SK-N-SH (cell line): ENCODE data around the gene CSRP3. TPM values are rescaled to one million over a fixed set of nuclear protein-coding genes. Genes with fewer than 3 reads are reported as not detected.

Source experiments
- CTCF ChIA-PET: fragments of 300-600, 350-600 bp; formaldehyde crosslinking; extraction: SDS; loops from one replicate; lab custom pipeline; 2021; lab: Yijun Ruan, JAX
- POLR2A ChIA-PET: fragments of 350-600 bp; sonication (Branson Sonifier 250); formaldehyde crosslinking; extraction: SDS; loops from one replicate; lab custom pipeline; 2020; ENCODE audit warnings: antibody characterized with exemption, inconsistent platforms; lab: Yijun Ruan, JAX
- DNase-seq: peaks from one replicate; pipeline ENCODE4 v3.0.0; 2012
- H2AFZ ChIP-seq: fragments of 200-600 bp; sonication (generic); 2 replicates; pipeline ENCODE4 v1.8.1; 2016; ENCODE audit warnings: antibody characterized with exemption, mild to moderate bottlenecking, low read depth
- H3F3A ChIP-seq: fragments of 200-600 bp; sonication (generic); replicated peaks from 2 replicates; pipeline ENCODE3; 2016; ENCODE audit warnings: antibody characterized with exemption, mild to moderate bottlenecking; ENCODE audit not compliant: insufficient read depth
- H3K27ac ChIP-seq, 2 experiments: fragments of 200-500 bp in 1 of 2; fragments of 200-600 bp in 1 of 2; sonication (Bioruptor generic) in 1 of 2; sonication (generic), shearing (Covaris generic) in 1 of 2; 2 replicates each; pipeline versions ENCODE4 v1.5.1 to v1.6.1; 2014 to 2016; ENCODE audit warnings: low read depth in 2 of 2, inconsistent platforms in 1 of 2, low read length in 1 of 2, mild to moderate bottlenecking in 1 of 2, mixed read lengths in 1 of 2
- H3K27me3 ChIP-seq: fragments of 200-600 bp; sonication (generic), shearing (Covaris generic); 2 replicates; pipeline ENCODE4 v1.6.1; 2016; ENCODE audit warnings: mixed run types; ENCODE audit not compliant: insufficient read depth
- H3K36me3 ChIP-seq, 2 experiments: fragments of 200-500 bp in 1 of 2; fragments of 200-600 bp in 1 of 2; sonication (Bioruptor generic) in 1 of 2; sonication (generic) in 1 of 2; replicated peaks in 1 of 2; 2 replicates each; pipeline versions ENCODE3 to v1.5.1; 2014 to 2016; ENCODE audit warnings: low read length in 1 of 2, mild to moderate bottlenecking in 1 of 2; ENCODE audit not compliant: insufficient read depth in 2 of 2, control insufficient read depth in 1 of 2
- H3K4me1 ChIP-seq, 2 experiments: fragments of 200-500 bp in 1 of 2; fragments of 200-600 bp in 1 of 2; sonication (Bioruptor generic) in 1 of 2; sonication (generic), shearing (Covaris generic) in 1 of 2; 2 replicates each; pipeline versions ENCODE4 v1.5.1 to v1.6.1; 2014 to 2016; ENCODE audit warnings: low read depth in 1 of 2, low read length in 1 of 2, mixed run types in 1 of 2; ENCODE audit not compliant: insufficient read depth in 2 of 2, control insufficient read depth in 1 of 2
- H3K4me2 ChIP-seq: fragments of 200-600 bp; sonication (generic), shearing (Covaris generic); 2 replicates; pipeline ENCODE4 v1.6.1; 2017; ENCODE audit warnings: mixed run types
- H3K4me3 ChIP-seq, 2 experiments: fragments of 200-500 bp in 1 of 2; fragments of 200-600 bp in 1 of 2; sonication (Bioruptor generic) in 1 of 2; sonication (generic), shearing (Covaris generic) in 1 of 2; 2 replicates each; pipeline versions ENCODE4 v1.5.1 to v1.8.1; 2014 to 2016; ENCODE audit warnings: low read depth in 2 of 2, inconsistent platforms in 1 of 2, low read length in 1 of 2, mild to moderate bottlenecking in 1 of 2, mixed read lengths in 1 of 2, moderate library complexity in 1 of 2
- H3K79me2 ChIP-seq: fragments of 200-600 bp; sonication (generic); 2 replicates; pipeline ENCODE4 v1.8.1; 2017; ENCODE audit warnings: mild to moderate bottlenecking; ENCODE audit not compliant: insufficient read depth
- H3K9ac ChIP-seq: fragments of 200-600 bp; sonication (generic); 2 replicates; pipeline ENCODE4 v1.6.1; 2017; ENCODE audit warnings: mixed run types
- H3K9me2 ChIP-seq: fragments of 200-600 bp; sonication (generic); 2 replicates; pipeline ENCODE4 v1.6.1; 2017; ENCODE audit warnings: mixed run types
- H3K9me3 ChIP-seq: fragments of 200-600 bp; sonication (generic); 2 replicates; pipeline ENCODE4 v1.6.1; 2017; ENCODE audit warnings: mixed run types, mild to moderate bottlenecking, moderate library complexity
- H4K20me1 ChIP-seq: fragments of 200-600 bp; sonication (generic); 2 replicates; pipeline ENCODE4 v1.6.1; 2017; ENCODE audit warnings: mild to moderate bottlenecking, mixed run types; ENCODE audit not compliant: insufficient read depth
- ELF1 ChIP-seq: IDR thresholded peaks from 2 replicates; pipeline ENCODE4 v1.4.0; 2012
- EZH2phosphoT487 ChIP-seq: fragments of 200-600 bp; sonication (generic); IDR thresholded peaks from 2 replicates; pipeline ENCODE4 v1.6.1; 2017; ENCODE audit warnings: low read depth, mixed run types, mild to moderate bottlenecking, antibody characterized with exemption, moderate library complexity, borderline replicate concordance
- FOSL2 ChIP-seq: IDR thresholded peaks from 2 replicates; pipeline ENCODE4 v1.4.0; 2012; ENCODE audit warnings: low read depth, mild to moderate bottlenecking, moderate library complexity, borderline replicate concordance
- FOXJ3 ChIP-seq: sonication (generic); formaldehyde crosslinking; IDR thresholded peaks from 2 replicates; pipeline ENCODE4 v1.5.1; 2020; ENCODE audit warnings: mild to moderate bottlenecking, missing genetic modification reagents
- GABPA ChIP-seq: IDR thresholded peaks from 2 replicates; pipeline ENCODE4 v1.4.0; 2012; ENCODE audit warnings: low read depth, mild to moderate bottlenecking
- MAX ChIP-seq: IDR thresholded peaks from 2 replicates; pipeline ENCODE4 v1.4.0; 2012; ENCODE audit warnings: low read depth
- MEF2A ChIP-seq: IDR thresholded peaks from 2 replicates; pipeline ENCODE4 v1.4.0; 2012; ENCODE audit warnings: low read depth, borderline replicate concordance
- MXI1 ChIP-seq: IDR thresholded peaks from 2 replicates; pipeline ENCODE4 v1.6.1; 2012; ENCODE audit warnings: mild to moderate bottlenecking, low read depth, low read length, improper control_type of control experiment
- NRF1 ChIP-seq: IDR thresholded peaks from 2 replicates; pipeline ENCODE4 v1.6.1; 2012; ENCODE audit warnings: low read depth, mild to moderate bottlenecking, low read length
- RAD21 ChIP-seq: IDR thresholded peaks from 2 replicates; pipeline ENCODE4 v1.6.1; 2012; ENCODE audit warnings: mild to moderate bottlenecking, low read length
- REST ChIP-seq: IDR thresholded peaks from 2 replicates; pipeline ENCODE4 v1.6.1; 2012; ENCODE audit warnings: mild to moderate bottlenecking, low read depth, low read length, moderate library complexity
- RFX5 ChIP-seq: IDR thresholded peaks from 2 replicates; pipeline ENCODE4 v1.6.1; 2012; ENCODE audit warnings: mild to moderate bottlenecking, improper control_type of control experiment, low read length
- RXRA ChIP-seq: IDR thresholded peaks from 2 replicates; pipeline ENCODE4 v1.4.0; 2012; ENCODE audit warnings: low read depth, mild to moderate bottlenecking, borderline replicate concordance
- SMC3 ChIP-seq: IDR thresholded peaks from 2 replicates; pipeline ENCODE4 v1.6.1; 2012; ENCODE audit warnings: low read depth, low read length, improper control_type of control experiment
- TAF1 ChIP-seq: IDR thresholded peaks from 2 replicates; pipeline ENCODE4 v1.6.1; 2012; ENCODE audit warnings: low read depth, mild to moderate bottlenecking, low read length, moderate library complexity, borderline replicate concordance
- TCF12 ChIP-seq: IDR thresholded peaks from 2 replicates; pipeline ENCODE4 v1.4.0; 2012
- TEAD4 ChIP-seq: IDR thresholded peaks from 2 replicates; pipeline ENCODE4 v1.4.0; 2012; ENCODE audit warnings: mild to moderate bottlenecking, borderline replicate concordance; ENCODE audit not compliant: insufficient read depth
- USF1 ChIP-seq: IDR thresholded peaks from 2 replicates; pipeline ENCODE4 v1.4.0; 2012; ENCODE audit warnings: low read depth, borderline replicate concordance
- WGBS: methylation state at CpG from one replicate; pipeline ENCODE4 v1.1.6; 2017; ENCODE audit warnings: low lambda C conversion rate; 5-methylcytosine and 5-hydroxymethylcytosine counted together
- polyA plus RNA-seq, 3 experiments: library from polyadenylated mRNA; depleted of rRNA; stranded (reverse); fragments of >200 nt; gene quantifications; 2 replicates each; pipeline ENCODE4 v1.2.3, GENCODE V29; 2012

The CSRP3 gene
- polyA plus RNA-seq, 1 of the 3 experiments (the other 2 are of a cell fraction), result not detected

GRCh38 chr11:19196432-19196831, 5.4 kb downstream of the CSRP3 start:
- DNase-seq, result no peak
- H3K27me3 ChIP-seq, result no peaks in the 10 kb centered on the region
- no peaks in the 10 kb centered on the region for H3K36me3 ChIP-seq
- H2AFZ ChIP-seq, result no peak overlapping the region
- TF ChIP-seq RAD21 (no peak), MXI1 (no peak), USF1 (no peak), FOXJ3 (CRISPR knock-in tag) (no peak), RFX5 (no peak), MEF2A (no peak), ELF1 (no peak)
- TF ChIP-seq, all 33 proteins: peak for 0
- Histone ChIP-seq H3K27ac (no peak overlapping the region), H3K9ac (no peak overlapping the region), H3K4me2 (no peak overlapping the region), H4K20me1 (no peaks in the 10 kb centered on the region), H3K9me2 (no peaks in the 10 kb centered on the region), H3K4me1 (peaks cover 3 to 5% of the 10 kb centered on the region in 2 experiments; a peak in 2 of 4 replicates), H3F3A (no peaks in the 10 kb centered on the region), H3K9me3 (no peaks in the 10 kb centered on the region), H3K4me3 (no peak overlapping the region), H3K79me2 (no peaks in the 10 kb centered on the region)
- 47% methylated on average over 6 of the region's 6 CpGs for WGBS
- CTCF ChIA-PET, result no interaction called here
- POLR2A ChIA-PET, result no interaction called here

- 70% methylated on average over 4 of the region's 4 CpGs for WGBS
- H4K20me1 ChIP-seq, result no peaks in the 10 kb centered on the region
- H3K27ac ChIP-seq, result no peak overlapping the region
- no peaks in the 10 kb centered on the region for H3K79me2 ChIP-seq
- no peak overlapping the region for H3K4me2 ChIP-seq
- no peaks in the 10 kb centered on the region for H3K36me3 ChIP-seq
- DNase-seq, result no peak
- H3K4me3 ChIP-seq, result no peak overlapping the region
- H3F3A ChIP-seq, result no peaks in the 10 kb centered on the region
- no peaks in the 10 kb centered on the region; a peak in 2 of 4 replicates for H3K4me1 ChIP-seq
- no peak for TF ChIP-seq TAF1
- TF ChIP-seq MAX, result no peak
- TF ChIP-seq SMC3, result no peak
- no peak for TF ChIP-seq FOSL2
- no peak for TF ChIP-seq GABPA
- no peak for TF ChIP-seq EZH2phosphoT487
- no peak for TF ChIP-seq TCF12
- no peak for TF ChIP-seq RXRA
- TF ChIP-seq NRF1, result no peak
- no peak for TF ChIP-seq ELF1
- TF ChIP-seq TEAD4, result no peak
- TF ChIP-seq REST, result no peak
- CTCF ChIA-PET, result no interaction called here
- no peaks in the 10 kb centered on the region for H3K27me3 ChIP-seq
- no peaks in the 10 kb centered on the region for H3K9me3 ChIP-seq
- POLR2A ChIA-PET, result no interaction called here
- no peaks in the 10 kb centered on the region for H3K9me2 ChIP-seq
- no peak overlapping the region for H3K9ac ChIP-seq
- no peak overlapping the region for H2AFZ ChIP-seq
Measured at GRCh38 chr11:19194620-19195308, 7.0 kb downstream of the CSRP3 start.
